ENCODE results near the gene FOXP1.

FOXP1 gene

GRCh38 chr3:71330909-71331308 lies 252.6 kb downstream of the FOXP1 start:
- Histone ChIP-seq H3K4me1 (ENCODE audit: low read length) (peaks cover 9% of the 10 kb centered on the region), H3K79me2 (ENCODE audit: low read length) (no peaks in the 10 kb centered on the region)
- TF ChIP-seq CTCF (IDR thresholded peaks at IDR 0.05; ENCODE audit: low read depth, low read length) (no peak), EZH2phosphoT487 (IDR thresholded peaks at IDR 0.05; ENCODE audit: low read depth) (no peak)

GRCh38 chr3:71330505-71330904 lies 253.0 kb downstream of the FOXP1 start:
- H3K4me2 ChIP-seq (ENCODE audit: low read length), result no peak overlapping the region
- H3K79me2 ChIP-seq (ENCODE audit: low read length), result no peaks in the 10 kb centered on the region
- no peak overlapping the region for H3K4me3 ChIP-seq (ENCODE audit: low read length)
- no peak overlapping the region for H2AFZ ChIP-seq (ENCODE audit: low read depth, low read length)
- H4K20me1 ChIP-seq (ENCODE audit: insufficient read depth, low read length), result no peaks in the 10 kb centered on the region
- H3K4me1 ChIP-seq (ENCODE audit: low read length), result peaks cover 9% of the 10 kb centered on the region
- H3K27me3 ChIP-seq (ENCODE audit: low read depth, low read length), result no peaks in the 10 kb centered on the region
- TF ChIP-seq CTCF (IDR thresholded peaks at IDR 0.05; ENCODE audit: low read depth, low read length), result no peak
- no peak for TF ChIP-seq EZH2phosphoT487 (IDR thresholded peaks at IDR 0.05; ENCODE audit: low read depth)
- no peak overlapping the region for H3K9ac ChIP-seq (ENCODE audit: low read length)
- no peaks in the 10 kb centered on the region for H3K36me3 ChIP-seq (replicated peaks; ENCODE audit: low read depth, low read length)
- no peak overlapping the region for H3K27ac ChIP-seq (ENCODE audit: low read length)
- H3K9me3 ChIP-seq (ENCODE audit: insufficient read depth, low read length), result no peaks in the 10 kb centered on the region

More at GRCh38 chr3:71330909-71331308, 252.6 kb downstream of the FOXP1 start:
- Histone ChIP-seq H3K27me3 (ENCODE audit: low read depth, low read length) (no peaks in the 10 kb centered on the region), H4K20me1 (ENCODE audit: insufficient read depth, low read length) (no peaks in the 10 kb centered on the region), H3K4me2 (ENCODE audit: low read length) (no peak overlapping the region), H3K4me3 (ENCODE audit: low read length) (no peak overlapping the region), H3K36me3 (replicated peaks; ENCODE audit: low read depth, low read length) (no peaks in the 10 kb centered on the region), H3K9ac (ENCODE audit: low read length) (no peak overlapping the region), H2AFZ (ENCODE audit: low read depth, low read length) (no peak overlapping the region), H3K27ac (ENCODE audit: low read length) (no peak overlapping the region), H3K9me3 (ENCODE audit: insufficient read depth, low read length) (no peaks in the 10 kb centered on the region)

GRCh38 chr3:71329817-71330216 lies 253.7 kb downstream of the FOXP1 start:
- Histone ChIP-seq H2AFZ (ENCODE audit: low read depth, low read length) (no peak overlapping the region), H3K36me3 (replicated peaks; ENCODE audit: low read depth, low read length) (no peaks in the 10 kb centered on the region), H3K9ac (ENCODE audit: low read length) (no peak overlapping the region), H3K79me2 (ENCODE audit: low read length) (no peaks in the 10 kb centered on the region), H3K4me3 (ENCODE audit: low read length) (no peak overlapping the region), H3K9me3 (ENCODE audit: insufficient read depth, low read length) (no peaks in the 10 kb centered on the region), H3K27ac (ENCODE audit: low read length) (no peak overlapping the region), H3K4me2 (ENCODE audit: low read length) (no peak overlapping the region), H3K27me3 (ENCODE audit: low read depth, low read length) (no peaks in the 10 kb centered on the region), H3K4me1 (ENCODE audit: low read length) (peaks cover 9% of the 10 kb centered on the region), H4K20me1 (ENCODE audit: insufficient read depth, low read length) (no peaks in the 10 kb centered on the region)
- TF ChIP-seq CTCF (IDR thresholded peaks at IDR 0.05; ENCODE audit: low read depth, low read length) (no peak), EZH2phosphoT487 (IDR thresholded peaks at IDR 0.05; ENCODE audit: low read depth) (no peak)

GRCh38 chr3:71328926-71329325 lies 254.6 kb downstream of the FOXP1 start:
- H3K9me3 ChIP-seq (ENCODE audit: insufficient read depth, low read length), result no peaks in the 10 kb centered on the region
- H2AFZ ChIP-seq (ENCODE audit: low read depth, low read length), result no peak overlapping the region
- H3K4me3 ChIP-seq (ENCODE audit: low read length), result no peak overlapping the region
- H3K4me2 ChIP-seq (ENCODE audit: low read length), result no peak overlapping the region
- no peaks in the 10 kb centered on the region for H3K79me2 ChIP-seq (ENCODE audit: low read length)
- H3K36me3 ChIP-seq (replicated peaks; ENCODE audit: low read depth, low read length), result no peaks in the 10 kb centered on the region
- no peak overlapping the region for H3K9ac ChIP-seq (ENCODE audit: low read length)
- no peak overlapping the region for H3K27ac ChIP-seq (ENCODE audit: low read length)
- H3K27me3 ChIP-seq (ENCODE audit: low read depth, low read length), result no peaks in the 10 kb centered on the region
- TF ChIP-seq EZH2phosphoT487 (IDR thresholded peaks at IDR 0.05; ENCODE audit: low read depth) (no peak), CTCF (IDR thresholded peaks at IDR 0.05; ENCODE audit: low read depth, low read length) (no peak)
- no peaks in the 10 kb centered on the region for H4K20me1 ChIP-seq (ENCODE audit: insufficient read depth, low read length)
- peaks cover 9% of the 10 kb centered on the region for H3K4me1 ChIP-seq (ENCODE audit: low read length)

All from OCI-LY3 (cell line).